Measurements from ENCODE around the gene DAO. TPM values are rescaled to one million over a fixed set of nuclear protein-coding genes. Genes with fewer than 3 reads are reported as not detected.
A peak's percentile ranks its signal among the peaks of the same experiment; 100 is the strongest.

Gene DAO
- total RNA-seq, 1 donor from 2014 or later: not detected

GRCh38 chr12:108854451-108855283, 25.2 kb upstream of the DAO start:
- H3K4me1 Mint-ChIP-seq (ENCODE audit: low read depth): peaks cover 71% of the 10 kb centered on the region
- H3K4me3 Mint-ChIP-seq (ENCODE audit: unreplicated experiment): peak overlapping the region; percentile 98
- peaks cover 3% of the 10 kb centered on the region for H3K9me3 Mint-ChIP-seq (ENCODE audit: low read depth)

GRCh38 chr12:108855284-108856169, 24.4 kb upstream of the DAO start:
- H3K36me3 Mint-ChIP-seq (ENCODE audit: low read depth): peaks cover 28% of the 10 kb centered on the region
- peaks cover 3% of the 10 kb centered on the region for H3K9me3 Mint-ChIP-seq (ENCODE audit: low read depth)
- no peaks in the 10 kb centered on the region for H3K27me3 Mint-ChIP-seq (ENCODE audit: low read depth)
- H3K4me3 Mint-ChIP-seq (ENCODE audit: unreplicated experiment): peak overlapping the region; percentile 98
- no peak for DNase-seq (ENCODE audit: low spot score)
- H3K27ac Mint-ChIP-seq (ENCODE audit: unreplicated experiment): peak overlapping the region; percentile 99
- peak; percentile 27 for TF ChIP-seq CTCF (IDR thresholded peaks at IDR 0.05)
- peaks cover 71% of the 10 kb centered on the region for H3K4me1 Mint-ChIP-seq (ENCODE audit: low read depth)

More at GRCh38 chr12:108854451-108855283, 25.2 kb upstream of the DAO start:
- DNase-seq (ENCODE audit: low spot score): no peak
- Mint-ChIP-seq H3K27ac (ENCODE audit: unreplicated experiment) (peak overlapping the region; percentile 99), H3K27me3 (ENCODE audit: low read depth) (no peaks in the 10 kb centered on the region), H3K36me3 (ENCODE audit: low read depth) (peaks cover 28% of the 10 kb centered on the region)
- no peak for TF ChIP-seq CTCF (IDR thresholded peaks at IDR 0.05)

- peaks cover 3% of the 10 kb centered on the region for H3K9me3 Mint-ChIP-seq (ENCODE audit: low read depth)
- H3K27ac Mint-ChIP-seq (ENCODE audit: unreplicated experiment): peak overlapping the region; percentile 99
- no peaks in the 10 kb centered on the region for H3K27me3 Mint-ChIP-seq (ENCODE audit: low read depth)
- peaks cover 66% of the 10 kb centered on the region for H3K4me1 Mint-ChIP-seq (ENCODE audit: low read depth)
- TF ChIP-seq CTCF (IDR thresholded peaks at IDR 0.05): no peak
- peak overlapping the region; percentile 98 for H3K4me3 Mint-ChIP-seq (ENCODE audit: unreplicated experiment)
- peaks cover 28% of the 10 kb centered on the region for H3K36me3 Mint-ChIP-seq (ENCODE audit: low read depth)
- no peak for DNase-seq (ENCODE audit: low spot score)
Measured at GRCh38 chr12:108856170-108856427, 23.8 kb upstream of the DAO start.

- Mint-ChIP-seq H3K9me3 (ENCODE audit: low read depth) (peaks cover 3% of the 10 kb centered on the region), H3K27me3 (ENCODE audit: low read depth) (no peaks in the 10 kb centered on the region), H3K27ac (ENCODE audit: unreplicated experiment) (peak overlapping the region; percentile 99), H3K36me3 (ENCODE audit: low read depth) (peaks cover 23% of the 10 kb centered on the region), H3K4me1 (ENCODE audit: low read depth) (peaks cover 61% of the 10 kb centered on the region), H3K4me3 (ENCODE audit: unreplicated experiment) (peak overlapping the region; percentile 98)
- no peak for DNase-seq (ENCODE audit: low spot score)
- no peak for TF ChIP-seq CTCF (IDR thresholded peaks at IDR 0.05)
Measured at GRCh38 chr12:108856428-108857157, 23.3 kb upstream of the DAO start.

GRCh38 chr12:108857158-108857407, 22.8 kb upstream of the DAO start:
- peaks cover 3% of the 10 kb centered on the region for H3K9me3 Mint-ChIP-seq (ENCODE audit: low read depth)
- peaks cover 57% of the 10 kb centered on the region for H3K4me1 Mint-ChIP-seq (ENCODE audit: low read depth)
- no peaks in the 10 kb centered on the region for H3K27me3 Mint-ChIP-seq (ENCODE audit: low read depth)
- peaks cover 20% of the 10 kb centered on the region for H3K36me3 Mint-ChIP-seq (ENCODE audit: low read depth)
- peak overlapping the region; percentile 99 for H3K27ac Mint-ChIP-seq (ENCODE audit: unreplicated experiment)
- peak overlapping the region; percentile 98 for H3K4me3 Mint-ChIP-seq (ENCODE audit: unreplicated experiment)
- no peak for TF ChIP-seq CTCF (IDR thresholded peaks at IDR 0.05)
- DNase-seq (ENCODE audit: low spot score): no peak

All from chondrocyte (in vitro differentiated cells).